ENCODE measurements around the gene ZBTB2. TPM values are rescaled to one million over a fixed set of nuclear protein-coding genes. Genes with fewer than 3 reads are reported as not detected.

Gene ZBTB2
- total and polyA plus RNA-seq, 2 donors (not counting 3 experiments of a cell fraction or from before 2014, with no cell fraction given), result 11.8 to 13.1 TPM

GRCh38 chr6:151412909-151413308 is 21.6 kb upstream of the ZBTB2 start:
- Histone ChIP-seq H3K4me1 (ENCODE audit: control insufficient read depth, extremely low read depth, insufficient read depth, low read length) (no peaks in the 10 kb centered on the region), H3K9me1 (replicated peaks; ENCODE audit: control insufficient read depth, extremely low read depth, insufficient read depth, low read length) (no peaks in the 10 kb centered on the region), H3K9ac (replicated peaks; ENCODE audit: extremely low read depth, insufficient read depth, low read length) (no peak overlapping the region), H4K20me1 (replicated peaks; ENCODE audit: control insufficient read depth, extremely low read depth, insufficient read depth, low read length) (no peaks in the 10 kb centered on the region), H3K79me2 (ENCODE audit: control insufficient read depth, insufficient read depth, low read length) (no peaks in the 10 kb centered on the region), H3K36me3 (ENCODE audit: control insufficient read depth in 2 of 2, extremely low read depth in 1 of 2, insufficient read depth in 2 of 2, low read length in 2 of 2) (peaks cover 0 to 19% of the 10 kb centered on the region in 2 experiments), H3K9me3 (replicated peaks; ENCODE audit: control insufficient read depth, insufficient read depth, low read length) (no peaks in the 10 kb centered on the region), H3K4me2 (ENCODE audit: insufficient read depth, low read length) (no peak overlapping the region), H3K27me3 (ENCODE audit: control insufficient read depth in 2 of 2, insufficient read depth in 2 of 2, low read length in 2 of 2) (no peaks in the 10 kb centered on the region), H2AFZ (ENCODE audit: low read depth, low read length) (no peak overlapping the region), H3K27ac (ENCODE audit: insufficient read depth, low read depth, low read length) (no peak overlapping the region), H3K4me3 (replicated peaks in 1 of 3; ENCODE audit: insufficient read depth in 1 of 3, low read depth in 1 of 3, low read length in 3 of 3) (no peak overlapping the region)
- dilution Hi-C loops (cut with MboI; ENCODE audit: extremely low pct_ligation_motif_present, low sequenced_read_pairs), result no loop called here
- BruUV-seq (replicated peaks), result no TSS peak
- DNase-seq (ENCODE audit: low read depth, low spot score) (no peak), FAIRE-seq (no peak)
- intact Hi-C loops (cut with micrococcal nuclease), result no loop called here
- CTCF ChIA-PET, result no interaction called here
- TF ChIP-seq FOS (IDR thresholded peaks at IDR 0.05; ENCODE audit: borderline replicate concordance, insufficient read depth, low read length) (no peak), GATA2 (IDR thresholded peaks at IDR 0.05; ENCODE audit: insufficient read depth, insufficient read length, low read depth, low read length) (no peak), JUN (IDR thresholded peaks at IDR 0.05; ENCODE audit: borderline replicate concordance, insufficient read depth, insufficient read length, low read depth) (no peak), MYC (IDR thresholded peaks at IDR 0.05; ENCODE audit: low read depth, low read length) (no peak), EZH2 (IDR thresholded peaks at IDR 0.05; ENCODE audit: borderline replicate concordance, low read depth, low read length, severe bottlenecking) (no peak), POLR2A (IDR thresholded peaks at IDR 0.05; ENCODE audit: low read depth, low read length) (no peak), POLR2AphosphoS5 (IDR thresholded peaks at IDR 0.05; ENCODE audit: insufficient read depth, low read depth, low read length) (no peak)
- TF ChIP-seq, protein P1, sequence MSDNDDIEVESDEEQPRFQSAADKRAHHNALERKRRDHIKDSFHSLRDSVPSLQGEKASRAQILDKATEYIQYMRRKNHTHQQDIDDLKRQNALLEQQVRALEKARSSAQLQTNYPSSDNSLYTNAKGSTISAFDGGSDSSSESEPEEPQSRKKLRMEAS (IDR thresholded peaks at IDR 0.05; ENCODE audit: insufficient read depth, insufficient read length), result no peak
- TF ChIP-seq, protein P2, sequence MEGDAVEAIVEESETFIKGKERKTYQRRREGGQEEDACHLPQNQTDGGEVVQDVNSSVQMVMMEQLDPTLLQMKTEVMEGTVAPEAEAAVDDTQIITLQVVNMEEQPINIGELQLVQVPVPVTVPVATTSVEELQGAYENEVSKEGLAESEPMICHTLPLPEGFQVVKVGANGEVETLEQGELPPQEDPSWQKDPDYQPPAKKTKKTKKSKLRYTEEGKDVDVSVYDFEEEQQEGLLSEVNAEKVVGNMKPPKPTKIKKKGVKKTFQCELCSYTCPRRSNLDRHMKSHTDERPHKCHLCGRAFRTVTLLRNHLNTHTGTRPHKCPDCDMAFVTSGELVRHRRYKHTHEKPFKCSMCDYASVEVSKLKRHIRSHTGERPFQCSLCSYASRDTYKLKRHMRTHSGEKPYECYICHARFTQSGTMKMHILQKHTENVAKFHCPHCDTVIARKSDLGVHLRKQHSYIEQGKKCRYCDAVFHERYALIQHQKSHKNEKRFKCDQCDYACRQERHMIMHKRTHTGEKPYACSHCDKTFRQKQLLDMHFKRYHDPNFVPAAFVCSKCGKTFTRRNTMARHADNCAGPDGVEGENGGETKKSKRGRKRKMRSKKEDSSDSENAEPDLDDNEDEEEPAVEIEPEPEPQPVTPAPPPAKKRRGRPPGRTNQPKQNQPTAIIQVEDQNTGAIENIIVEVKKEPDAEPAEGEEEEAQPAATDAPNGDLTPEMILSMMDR (IDR thresholded peaks at IDR 0.05; ENCODE audit: extremely low read depth in 1 of 2, insufficient read depth in 1 of 2, low read depth in 1 of 2, low read length in 2 of 2), result no peak
- POLR2A ChIA-PET, result no interaction called here
